H1 (cell line): ENCODE results near the gene PATJ. TPM values are rescaled to one million over a fixed set of nuclear protein-coding genes. Genes with fewer than 3 reads are reported as not detected.

Experiments used
- CHD7 ChIP-seq: fragments of 300-600 bp; sonication (generic); IDR thresholded peaks from 2 replicates; pipeline ENCODE4 v1.7.1; 2012; ENCODE audit warnings: low read length, moderate library complexity, mild to moderate bottlenecking, inconsistent platforms; ENCODE audit not compliant: insufficient replicate concordance
- GABPA ChIP-seq: IDR thresholded peaks from 2 replicates; pipeline ENCODE4 v1.6.1; 2011; ENCODE audit warnings: mild to moderate bottlenecking, low read length, moderate library complexity, borderline replicate concordance; ENCODE audit not compliant: insufficient read depth
- KDM1A ChIP-seq: fragments of 200-600, 300-600 bp; sonication (generic); IDR thresholded peaks from 2 replicates; pipeline ENCODE4 v1.7.1; 2016; ENCODE audit warnings: mild to moderate bottlenecking, low read length, borderline replicate concordance
- TAF1 ChIP-seq: IDR thresholded peaks from 2 replicates; pipeline ENCODE4 v1.6.1; 2011; ENCODE audit warnings: mild to moderate bottlenecking, low read depth, low read length
- polyA plus RNA-seq, 7 experiments: library from polyadenylated mRNA; depleted of rRNA in 3 of 7; stranded (reverse) in 5 of 7; unstranded in 2 of 7; fragments of >200 nt in 5 of 7; fragments of 200-250 nt in 2 of 7; gene quantifications; 1 replicate in 5 of 7; 2 replicates in 1 of 7; 4 replicates in 1 of 7; pipeline versions ENCODE4 v1.2.1 to v1.2.3, GENCODE V29; 2011 to 2013; ENCODE audit warnings: missing spikeins in 2 of 7, mixed read lengths in 2 of 7
- total RNA-seq: library from RNA; stranded (reverse); fragmentation: NEBNext Ultra II Directional; extraction: Animal tissue kit (Norgen Biotek cat#: 25700); gene quantifications from 2 replicates; pipeline ENCODE4 v1.2.1, GENCODE V29; 2021

PATJ gene
- total and polyA plus RNA-seq, 2 of the 8 experiments (the other 6 are each of a cell fraction or from before 2014, with no cell fraction given): 8.2 to 55.6 TPM

DNA sequence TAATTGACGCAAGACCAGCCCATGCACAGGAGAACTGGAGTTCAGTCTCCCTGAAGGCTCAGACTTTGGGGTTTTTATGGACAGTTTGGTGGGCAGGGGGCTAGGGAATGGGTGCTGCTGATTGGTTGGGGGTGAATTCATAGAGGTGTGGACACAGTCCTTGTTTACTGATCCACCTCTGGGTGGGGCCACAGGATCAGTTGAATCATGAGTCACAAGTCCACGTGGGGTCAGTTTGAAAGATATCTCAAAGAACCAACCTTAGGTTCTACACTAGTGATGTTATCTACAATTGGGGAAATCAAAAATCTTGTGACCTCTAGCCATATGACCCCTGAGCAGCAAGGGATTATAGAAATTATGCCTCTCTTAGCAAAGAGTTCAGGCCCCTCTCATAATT lies 324.4 kb downstream of the PATJ start (continued):
- TF ChIP-seq CHD7: no peak
- no peak for TF ChIP-seq GABPA
- no peak for TF ChIP-seq KDM1A
- TF ChIP-seq TAF1: no peak
